Ectodermal cell (in vitro differentiated cells): ENCODE measurements around the gene RGL4.

Source experiments
- H3K27ac ChIP-seq: 2 replicates; pipeline ENCODE4 v1.7.0; 2013; ENCODE audit warnings: mild to moderate bottlenecking, low read depth, low read length; ENCODE audit not compliant: insufficient read depth, poor library complexity, severe bottlenecking
- H3K27me3 ChIP-seq: 2 replicates; pipeline ENCODE4 v1.7.0; 2013; ENCODE audit warnings: mild to moderate bottlenecking, low read length; ENCODE audit not compliant: insufficient read depth, control insufficient read depth, poor library complexity, severe bottlenecking
- H3K36me3 ChIP-seq: one replicate; pipeline ENCODE4 v1.7.0; 2013; ENCODE audit warnings: low read length; ENCODE audit not compliant: control insufficient read depth, insufficient read depth
- H3K4me1 ChIP-seq: one replicate; pipeline ENCODE4 v1.7.0; 2013; ENCODE audit warnings: low read length; ENCODE audit not compliant: control insufficient read depth, insufficient read depth
- H3K4me3 ChIP-seq: 2 replicates; pipeline ENCODE4 v1.7.0; 2013; ENCODE audit warnings: low read depth, low read length, control low read depth; ENCODE audit not compliant: insufficient read depth
- H3K9me3 ChIP-seq: 2 replicates; pipeline ENCODE4 v1.7.0; 2013; ENCODE audit warnings: mild to moderate bottlenecking, low read length, moderate library complexity; ENCODE audit not compliant: control insufficient read depth
- WGBS, 2 experiments: methylation state at CpG; one replicate each; pipeline ENCODE4 v1.1.7; 2013; ENCODE audit warnings: missing lambda C conversion rate in 2 of 2; 5-methylcytosine and 5-hydroxymethylcytosine counted together

Gene RGL4

DNA sequence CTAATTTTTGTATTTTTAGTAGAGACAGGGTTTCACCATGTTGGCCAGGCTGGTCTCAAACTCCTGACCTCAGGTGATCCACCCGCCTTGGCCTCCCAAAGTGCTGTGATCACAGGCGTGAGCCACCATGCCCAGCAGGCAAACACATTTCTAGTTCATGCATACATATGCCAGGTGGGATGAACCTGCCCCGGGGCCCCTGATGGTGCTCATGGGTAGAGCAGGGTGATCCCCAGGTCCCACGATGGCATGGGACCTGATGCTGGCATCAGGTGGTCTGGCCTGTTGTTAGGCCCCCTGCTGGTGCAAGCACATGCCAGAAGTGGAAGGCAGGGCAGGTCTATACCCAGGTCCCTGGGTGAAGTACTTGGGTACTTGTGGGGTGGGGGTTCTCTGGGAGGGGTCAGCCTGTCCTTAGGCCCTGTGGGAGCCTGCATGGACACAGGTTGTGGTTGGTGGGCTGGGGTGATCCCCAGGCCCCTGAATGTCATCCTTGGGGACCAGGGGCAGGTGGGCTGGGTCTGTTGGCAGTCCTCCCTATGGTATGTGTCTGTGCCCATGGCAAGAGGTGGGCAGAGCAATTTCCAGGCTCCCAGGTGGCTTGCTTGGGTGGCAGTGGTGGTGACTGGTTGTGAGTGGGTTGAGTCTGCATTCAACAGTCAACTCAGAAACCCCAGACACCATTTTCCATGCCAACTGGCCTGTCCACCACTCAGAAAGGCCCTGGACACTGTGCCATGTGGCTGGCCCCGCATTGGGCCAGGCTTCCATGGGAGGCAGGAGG, 9.6 kb upstream of the RGL4 start:
- H3K27me3 ChIP-seq, result no peaks in the 10 kb centered on the region
- 93 to 95% methylated on average over 5 of the region's 5 CpGs for WGBS, 2 experiments
- H3K27ac ChIP-seq, result no peak overlapping the region
- H3K36me3 ChIP-seq, result no peaks in the 10 kb centered on the region
- no peaks in the 10 kb centered on the region for H3K4me1 ChIP-seq
- H3K4me3 ChIP-seq, result no peak overlapping the region
- no peaks in the 10 kb centered on the region for H3K9me3 ChIP-seq

DNA sequence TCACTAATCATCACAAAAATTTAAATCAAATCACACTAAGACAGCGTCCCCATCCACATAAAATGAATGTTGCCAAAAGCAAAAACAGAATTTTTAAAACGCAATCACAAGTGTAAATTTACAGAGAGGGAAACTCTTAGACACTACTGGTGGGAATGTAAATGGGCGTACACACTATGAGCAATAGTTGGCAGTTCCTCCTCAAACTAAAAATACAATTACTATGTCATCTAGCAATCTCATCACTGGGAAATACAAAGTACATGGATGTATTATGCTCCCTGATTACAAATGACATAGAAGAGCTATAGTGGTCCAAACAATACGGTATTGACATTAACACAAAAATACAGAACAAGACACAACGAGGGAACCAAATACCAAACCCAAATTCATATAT, 8.7 kb upstream of the RGL4 start:
- no peaks in the 10 kb centered on the region for H3K36me3 ChIP-seq
- WGBS, 2 experiments, result 77% methylated on average over 5 of the region's 5 CpGs
- no peaks in the 10 kb centered on the region for H3K27me3 ChIP-seq
- H3K9me3 ChIP-seq, result no peaks in the 10 kb centered on the region
- no peak overlapping the region for H3K27ac ChIP-seq
- H3K4me1 ChIP-seq, result no peaks in the 10 kb centered on the region
- no peak overlapping the region for H3K4me3 ChIP-seq

- 84 to 85% methylated on average over 4 of the region's 4 CpGs for WGBS, 2 experiments
- H3K4me3 ChIP-seq, result no peak overlapping the region
- H3K9me3 ChIP-seq, result no peaks in the 10 kb centered on the region
Measured at GRCh38 chr22:23682827-23683355, 7.9 kb upstream of the RGL4 start.

DNA sequence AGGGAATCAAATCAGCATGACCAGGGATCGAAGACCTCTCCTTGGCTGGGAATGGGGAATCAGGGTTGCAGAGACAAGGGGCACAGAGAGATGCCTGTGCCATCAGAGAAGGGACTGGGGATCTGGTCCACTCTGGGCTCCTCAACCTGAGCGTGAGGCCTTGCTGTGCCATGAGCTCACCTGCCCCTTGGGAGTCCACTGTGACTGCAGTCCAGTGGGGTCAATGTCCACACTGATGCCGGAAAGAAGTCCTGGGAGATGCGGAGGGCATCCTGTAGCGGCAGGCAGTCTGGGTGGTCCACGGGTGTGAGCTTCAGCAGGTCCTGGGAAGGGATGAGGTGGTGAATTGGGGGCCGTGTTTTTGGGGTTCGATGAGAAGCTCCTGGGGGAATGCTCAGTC, 7.3 kb upstream of the RGL4 start:
- Histone ChIP-seq H3K4me3 (no peak overlapping the region), H3K36me3 (no peaks in the 10 kb centered on the region), H3K9me3 (no peaks in the 10 kb centered on the region), H3K27me3 (no peaks in the 10 kb centered on the region), H3K4me1 (no peaks in the 10 kb centered on the region), H3K27ac (no peak overlapping the region)
- 94 to 95% methylated on average over 8 of the region's 8 CpGs for WGBS, 2 experiments

More at GRCh38 chr22:23682827-23683355, 7.9 kb upstream of the RGL4 start:
- H3K27me3 ChIP-seq, result no peaks in the 10 kb centered on the region
- H3K36me3 ChIP-seq, result no peaks in the 10 kb centered on the region
- no peaks in the 10 kb centered on the region for H3K4me1 ChIP-seq
- H3K27ac ChIP-seq, result no peak overlapping the region

- Histone ChIP-seq H3K4me1 (no peaks in the 10 kb centered on the region), H3K27me3 (no peaks in the 10 kb centered on the region), H3K4me3 (no peak overlapping the region), H3K27ac (no peak overlapping the region), H3K9me3 (no peaks in the 10 kb centered on the region), H3K36me3 (no peaks in the 10 kb centered on the region)
- WGBS, 2 experiments, result 94 to 96% methylated on average over 5 to 6 of the region's 6 CpGs
Measured at GRCh38 chr22:23684026-23684425, 6.8 kb upstream of the RGL4 start.

DNA sequence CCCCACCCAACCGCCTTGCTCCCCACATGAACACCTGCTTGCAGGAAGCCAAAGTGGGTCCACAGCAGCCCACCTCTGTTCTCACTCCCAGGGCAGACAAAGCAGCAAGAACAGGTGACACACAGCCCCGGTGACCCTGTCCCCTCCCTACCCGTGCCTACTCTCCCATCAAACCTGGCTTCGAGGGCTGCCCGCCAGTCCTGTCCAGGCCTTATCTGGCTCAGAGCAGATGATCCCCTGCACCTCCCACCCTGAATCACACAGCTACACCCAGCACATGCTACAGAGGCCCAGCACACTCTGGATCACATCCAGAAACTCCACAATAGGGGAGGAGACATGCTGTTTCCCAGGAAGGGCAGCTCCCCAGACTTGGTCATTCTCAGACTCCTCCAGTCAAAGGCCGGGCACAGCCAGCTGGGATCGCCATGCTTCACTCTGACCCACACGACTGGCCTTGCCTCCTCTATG, 6.2 kb upstream of the RGL4 start:
- H3K36me3 ChIP-seq, result no peaks in the 10 kb centered on the region
- no peaks in the 10 kb centered on the region for H3K4me1 ChIP-seq
- WGBS, 2 experiments, result 94 to 96% methylated on average over 8 of the region's 8 CpGs
- no peaks in the 10 kb centered on the region for H3K9me3 ChIP-seq
- no peak overlapping the region for H3K27ac ChIP-seq
- H3K4me3 ChIP-seq, result no peak overlapping the region
- no peaks in the 10 kb centered on the region for H3K27me3 ChIP-seq

DNA sequence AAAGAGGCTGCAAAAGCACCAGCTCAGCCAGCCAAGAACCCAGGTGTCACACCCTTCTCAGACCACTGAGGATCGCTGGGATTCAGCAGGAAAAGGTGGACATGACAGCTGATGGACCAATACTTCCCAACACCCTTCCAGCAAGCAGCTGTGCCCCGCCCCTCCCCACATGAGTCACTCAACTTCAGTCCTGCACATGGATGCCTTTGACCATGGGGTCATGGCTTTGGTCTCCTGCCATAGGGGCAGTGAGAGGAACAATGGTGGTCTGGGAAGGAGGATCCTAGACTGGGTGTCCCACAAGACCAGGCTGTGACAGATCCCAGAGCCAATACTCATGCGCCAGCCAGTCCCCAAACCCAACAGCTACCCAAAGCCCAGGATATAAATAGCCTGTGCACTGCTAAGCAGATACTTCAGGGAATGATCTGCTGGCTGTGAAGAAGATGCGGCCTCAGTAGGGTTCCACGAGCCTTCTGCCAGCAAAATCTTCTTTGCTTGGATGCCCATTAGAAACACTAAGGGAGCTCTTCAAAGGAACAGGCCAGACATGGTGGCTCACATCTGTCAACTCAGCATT, 5.5 kb upstream of the RGL4 start:
- H3K9me3 ChIP-seq, result no peaks in the 10 kb centered on the region
- WGBS, 2 experiments, result 94 to 97% methylated on average over 5 of the region's 5 CpGs
- H3K4me3 ChIP-seq, result no peak overlapping the region
- no peaks in the 10 kb centered on the region for H3K27me3 ChIP-seq
- H3K4me1 ChIP-seq, result no peaks in the 10 kb centered on the region
- H3K36me3 ChIP-seq, result no peaks in the 10 kb centered on the region
- no peak overlapping the region for H3K27ac ChIP-seq

GRCh38 chr22:23686416-23687024, 4.3 kb upstream of the RGL4 start:
- H3K27me3 ChIP-seq, result no peaks in the 10 kb centered on the region
- 83 to 85% methylated on average over 7 of the region's 7 CpGs for WGBS, 2 experiments

GRCh38 chr22:23688121-23688520, 2.7 kb upstream of the RGL4 start:
- WGBS, 2 experiments, result 96 to 97% methylated on average over 10 of the region's 10 CpGs
- H3K4me3 ChIP-seq, result no peak overlapping the region
- no peak overlapping the region for H3K27ac ChIP-seq
- H3K4me1 ChIP-seq, result no peaks in the 10 kb centered on the region
- H3K36me3 ChIP-seq, result peaks cover 2% of the 10 kb centered on the region
- H3K9me3 ChIP-seq, result no peaks in the 10 kb centered on the region
- no peaks in the 10 kb centered on the region for H3K27me3 ChIP-seq

More at GRCh38 chr22:23686416-23687024, 4.3 kb upstream of the RGL4 start:
- Histone ChIP-seq H3K27ac (no peak overlapping the region), H3K9me3 (no peaks in the 10 kb centered on the region), H3K36me3 (no peaks in the 10 kb centered on the region), H3K4me1 (no peaks in the 10 kb centered on the region), H3K4me3 (no peak overlapping the region)

GRCh38 chr22:23688571-23688970, 2.2 kb upstream of the RGL4 start:
- no peak overlapping the region for H3K27ac ChIP-seq
- 89 to 90% methylated on average over 9 of the region's 9 CpGs for WGBS, 2 experiments
- H3K27me3 ChIP-seq, result no peaks in the 10 kb centered on the region

More at GRCh38 chr22:23688571-23688970, 2.2 kb upstream of the RGL4 start:
- peaks cover 5% of the 10 kb centered on the region for H3K36me3 ChIP-seq
- H3K4me3 ChIP-seq, result no peak overlapping the region
- no peaks in the 10 kb centered on the region for H3K9me3 ChIP-seq
- H3K4me1 ChIP-seq, result no peaks in the 10 kb centered on the region
